EL (cell line): ENCODE measurements around the gene SPC24.
"Not testable (repeated sequence)": the region's sequence is repeated elsewhere in the genome, so short reads cannot be mapped to it uniquely, and the experiment has no call there.

Source experiments
- DNase-seq: peaks from one replicate; pipeline ENCODE4 v3.0.0-alpha.2; 2016

The SPC24 gene

DNA sequence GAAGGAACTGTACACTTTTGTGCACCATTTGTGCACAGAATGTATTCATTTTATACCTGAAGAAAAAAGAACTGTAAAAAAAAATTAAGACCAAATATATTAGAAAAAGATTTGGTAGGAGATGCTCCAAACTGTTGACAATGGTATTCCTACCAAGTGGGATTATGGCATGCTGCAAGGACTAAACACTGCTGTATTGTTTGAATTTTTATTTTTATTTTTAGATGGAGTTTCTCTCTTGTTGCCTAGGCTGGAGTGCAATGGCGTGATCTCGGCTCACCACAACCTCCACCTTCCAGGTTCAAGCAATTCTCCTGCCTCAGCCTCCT lies 4.8 kb upstream of the SPC24 start:
- not testable (repeated sequence) for DNase-seq

DNA sequence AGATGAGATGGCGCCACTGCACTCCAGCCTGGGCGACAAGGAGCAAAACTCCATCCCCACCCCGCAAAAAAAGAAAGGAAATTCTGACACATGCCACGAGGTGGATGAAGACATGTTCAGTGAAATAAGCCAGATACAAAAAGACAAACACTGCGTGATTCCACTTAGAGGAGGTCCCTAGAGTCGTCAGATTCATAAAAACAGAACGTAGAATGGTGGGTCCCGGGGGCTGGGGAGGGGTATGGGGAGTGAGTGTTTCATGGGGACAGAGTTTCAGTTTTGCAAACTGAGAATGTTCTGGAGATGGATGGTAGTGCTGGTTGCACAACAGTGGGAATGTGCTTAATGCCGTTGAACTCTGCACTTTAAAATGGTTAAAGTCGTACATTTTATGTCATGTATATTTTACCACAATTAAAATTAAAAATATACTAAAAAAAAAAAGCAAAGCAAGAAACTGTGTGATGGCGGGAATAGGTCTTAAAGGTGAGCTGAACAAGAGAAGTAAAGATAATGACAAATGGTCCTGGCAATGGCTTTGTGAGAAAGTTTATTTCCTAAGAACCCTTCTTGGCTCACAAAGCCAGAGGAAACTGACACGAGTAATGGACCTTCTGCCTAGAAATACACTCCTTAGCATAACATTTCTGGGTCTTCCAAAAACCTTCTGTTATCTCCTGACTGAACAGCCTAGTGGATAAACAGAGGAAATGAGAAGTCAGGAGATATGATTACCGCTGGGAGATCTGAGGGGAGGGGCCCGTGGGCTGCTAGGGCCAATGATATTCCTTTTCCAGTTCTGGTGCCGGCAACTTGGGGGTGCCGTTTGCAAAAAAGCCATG lies 4.2 kb upstream of the SPC24 start:
- no peak for DNase-seq

- no peak for DNase-seq
Observed at GRCh38 chr19:11154683-11155047, 917 bp downstream of the SPC24 start.

GRCh38 chr19:11152318-11153062 lies 3.1 kb downstream of the SPC24 start:
- DNase-seq: peak; percentile 74

GRCh38 chr19:11151181-11151580 lies 4.4 kb downstream of the SPC24 start:
- no peak for DNase-seq

DNA sequence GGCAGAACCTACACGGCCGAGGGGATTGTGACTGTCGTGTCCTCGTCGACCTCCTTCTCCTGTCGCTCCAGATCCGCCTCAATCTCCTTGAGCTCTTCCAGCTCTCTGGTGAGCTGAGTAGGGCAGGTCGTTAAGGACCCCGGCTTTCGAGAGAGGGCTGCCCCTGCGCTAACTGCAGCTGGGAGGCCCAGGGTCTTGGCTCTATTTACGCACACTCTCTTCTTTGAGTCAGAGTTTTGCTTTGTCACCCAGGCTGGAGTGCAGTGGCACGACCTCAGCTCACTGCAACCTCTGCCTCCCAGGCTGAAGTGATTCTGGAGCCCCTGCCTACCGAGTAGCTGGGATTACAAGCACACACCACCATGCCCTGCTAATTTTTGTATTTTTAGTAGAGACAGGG lies 7.6 kb downstream of the SPC24 start:
- DNase-seq: no peak

- DNase-seq: no peak
Observed at GRCh38 chr19:11145536-11145924, 10.1 kb downstream of the SPC24 start.

DNA sequence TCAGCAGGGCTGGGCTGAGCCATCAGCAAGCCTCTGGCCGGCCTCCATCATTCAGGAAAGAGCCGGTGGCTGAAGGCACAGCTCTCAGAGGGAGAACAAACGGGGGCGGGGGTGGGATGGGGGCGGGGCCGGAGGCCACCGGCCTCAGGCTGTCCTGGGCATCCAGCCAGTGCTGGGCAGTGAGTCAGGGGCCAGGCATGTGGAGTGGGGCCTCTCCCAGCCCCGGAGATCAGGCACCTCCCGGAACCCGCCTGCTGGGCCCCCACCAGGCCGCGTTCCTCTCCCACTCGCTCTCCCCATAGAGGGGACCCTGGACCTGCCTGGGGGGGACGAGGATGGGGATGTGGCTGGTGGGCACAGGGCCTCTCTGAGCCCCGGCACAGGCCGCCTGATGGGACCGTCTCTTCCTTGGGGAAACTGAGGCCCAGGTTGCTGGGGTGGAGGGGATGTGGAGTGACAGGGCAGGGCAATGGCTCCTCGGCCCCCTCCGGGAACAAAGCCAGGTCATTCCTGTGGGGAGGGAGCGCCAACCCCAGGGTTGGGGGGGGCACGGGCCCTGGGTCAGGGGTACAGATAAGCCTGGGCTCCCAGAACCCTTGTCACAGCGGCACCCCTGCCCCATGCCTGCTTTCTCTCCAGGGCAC lies 12.9 kb downstream of the SPC24 start:
- peak; percentile 96 for DNase-seq

DNA sequence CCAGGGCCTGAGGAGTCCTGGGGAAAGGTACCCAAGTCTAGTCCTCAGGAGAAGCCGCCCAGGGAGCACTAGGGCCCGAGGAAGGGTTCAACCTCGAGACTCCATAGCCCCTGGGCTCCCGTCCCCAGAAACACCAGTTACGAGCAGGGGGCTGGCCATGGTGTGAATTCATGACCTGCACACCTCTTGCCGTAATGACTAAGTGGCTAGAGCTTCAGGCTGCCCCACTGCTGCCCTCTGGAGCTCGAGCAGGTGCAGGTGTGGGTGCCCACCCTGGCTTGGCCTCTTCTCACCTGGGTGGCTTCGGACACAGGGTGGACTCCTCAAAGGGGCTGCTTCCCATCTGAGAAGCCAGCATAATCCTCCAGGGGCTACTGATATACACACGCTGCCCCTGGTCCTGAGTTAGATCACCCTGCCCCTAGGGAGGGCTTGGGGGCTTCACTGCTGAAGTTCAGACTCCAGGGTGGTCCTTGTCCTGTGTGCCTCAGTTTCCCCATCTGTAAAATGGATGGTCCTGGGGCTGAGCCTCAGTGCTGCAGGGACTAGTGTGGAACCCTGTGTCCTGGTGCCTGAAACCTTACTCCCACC lies 13.6 kb downstream of the SPC24 start:
- DNase-seq: no peak

DNA sequence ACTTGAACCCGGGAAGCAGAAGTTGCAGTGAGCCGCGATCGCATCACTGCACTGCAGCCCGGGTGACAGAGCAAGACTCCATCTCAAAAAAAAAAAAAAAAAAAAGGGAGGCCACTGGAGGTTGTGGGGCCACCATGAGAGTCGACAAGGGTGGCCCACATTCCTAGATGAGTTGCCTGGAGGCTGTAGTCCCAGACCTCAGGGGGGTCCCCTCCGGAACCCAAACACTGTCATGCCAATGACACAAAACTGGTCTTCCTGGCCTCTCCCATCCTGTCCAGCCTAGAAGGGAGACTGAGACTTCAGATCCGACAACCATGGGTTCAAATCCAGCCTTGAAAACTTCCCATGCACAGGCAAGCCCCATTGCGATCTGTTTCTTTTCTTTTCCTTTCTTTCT lies 14.7 kb downstream of the SPC24 start:
- DNase-seq: no peak

GRCh38 chr19:11140023-11140538 lies 15.5 kb downstream of the SPC24 start:
- DNase-seq: not testable (repeated sequence)

DNA sequence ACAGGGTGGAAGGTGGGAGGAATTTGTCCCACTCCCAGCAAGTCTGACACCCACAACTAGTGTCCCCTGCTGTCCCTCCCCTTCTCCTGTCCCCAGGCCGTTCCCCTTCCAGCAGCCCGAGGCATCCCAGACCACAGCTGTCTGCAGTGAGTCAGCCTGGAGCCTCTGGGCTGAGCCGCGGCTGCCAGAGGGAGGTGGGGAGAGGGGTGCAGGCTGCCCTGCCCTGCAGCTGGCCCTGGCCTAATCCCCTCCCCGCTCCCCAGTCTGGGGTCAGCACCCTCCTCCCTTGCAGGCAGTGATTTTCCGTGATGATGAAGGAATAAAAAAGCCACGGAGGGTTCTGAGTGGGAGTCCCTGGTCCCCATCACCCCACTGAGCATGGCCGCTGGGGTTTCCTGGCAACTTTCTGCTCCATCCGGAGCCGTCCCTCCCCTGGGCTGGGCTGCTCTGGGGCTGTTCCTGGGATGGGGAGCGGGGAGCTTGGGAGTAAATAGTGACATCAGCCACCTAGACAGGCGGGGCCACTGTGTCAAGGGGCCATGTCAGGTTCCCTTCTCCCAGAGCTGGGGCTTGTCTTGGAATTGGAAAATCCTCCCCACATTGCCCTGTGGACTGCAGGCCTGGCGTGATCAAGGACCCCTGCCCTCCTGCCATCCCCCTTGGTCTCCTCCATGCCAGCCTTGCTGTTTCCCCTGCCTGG lies 16.8 kb downstream of the SPC24 start:
- DNase-seq: peak; percentile 88

GRCh38 chr19:11137542-11138384 lies 17.8 kb downstream of the SPC24 start:
- peak; percentile 94 for DNase-seq

- DNase-seq: no peak
Observed at GRCh38 chr19:11136400-11137101, 19.0 kb downstream of the SPC24 start.

- DNase-seq: no peak
Observed at GRCh38 chr19:11131471-11131870, 24.1 kb downstream of the SPC24 start.

DNA sequence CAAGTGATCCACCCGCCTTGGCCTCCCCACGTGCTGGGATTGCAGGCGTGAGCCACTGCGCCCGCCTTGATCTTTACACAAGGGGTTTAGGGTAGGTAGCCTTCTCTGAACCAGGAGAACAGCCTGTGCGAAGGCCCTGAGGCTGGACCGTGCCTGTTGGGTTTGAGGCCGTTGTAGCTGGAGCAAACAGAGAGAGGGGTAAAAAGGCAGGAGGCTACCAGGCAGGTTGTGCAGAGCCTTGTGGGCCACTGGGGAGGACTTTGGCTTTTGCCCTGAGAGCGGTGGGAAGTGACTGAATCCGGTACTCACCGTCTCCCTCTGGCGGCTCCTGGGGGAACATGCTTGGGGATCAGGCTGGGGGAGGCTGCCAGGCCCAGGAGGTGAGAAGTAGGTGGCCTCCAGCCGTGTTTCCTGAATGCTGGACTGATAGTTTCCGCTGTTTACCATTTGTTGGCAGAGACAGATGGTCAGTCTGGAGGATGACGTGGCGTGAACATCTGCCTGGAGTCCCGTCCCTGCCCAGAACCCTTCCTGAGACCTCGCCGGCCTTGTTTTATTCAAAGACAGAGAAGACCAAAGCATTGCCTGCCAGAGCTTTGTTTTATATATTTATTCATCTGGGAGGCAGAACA lies 24.6 kb downstream of the SPC24 start:
- peak; percentile 72 for DNase-seq

GRCh38 chr19:11127905-11128304 lies 27.7 kb downstream of the SPC24 start:
- DNase-seq: no peak

DNA sequence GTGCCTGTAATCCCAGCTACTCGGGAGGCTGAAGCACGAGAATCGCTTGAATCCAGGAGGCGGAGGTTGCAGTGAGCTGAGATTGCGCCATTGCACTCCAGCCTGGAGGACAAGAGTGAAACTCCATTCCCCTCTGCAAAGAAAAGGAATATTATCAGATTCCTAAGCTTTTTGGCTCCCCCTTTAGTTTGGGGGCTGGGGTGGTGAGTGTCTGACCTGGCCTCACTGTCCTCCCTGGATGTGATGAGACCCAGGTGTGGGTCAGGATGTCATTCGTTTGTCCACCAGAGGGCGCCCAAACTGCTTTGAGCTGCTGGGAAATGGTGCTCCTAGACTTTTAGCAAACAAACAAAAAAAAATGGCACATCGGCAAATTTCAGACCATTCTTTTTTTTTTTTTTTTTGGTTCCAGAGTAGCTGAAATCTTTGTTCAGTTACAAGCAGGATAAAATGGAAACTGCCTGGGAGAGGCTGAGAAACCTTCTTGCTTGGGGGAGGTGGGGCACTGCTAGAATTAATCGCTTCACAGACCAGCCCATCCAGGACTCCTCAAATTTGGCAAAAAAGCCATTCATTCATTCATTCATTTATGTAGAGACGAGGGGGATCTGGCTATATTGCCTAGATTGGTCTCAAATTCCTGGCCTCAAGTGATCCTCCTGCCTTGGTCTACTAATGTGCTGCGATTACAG lies 29.4 kb downstream of the SPC24 start:
- DNase-seq: peak; percentile 70

- DNase-seq: not testable (repeated sequence)
Observed at GRCh38 chr19:11124157-11124556, 31.4 kb downstream of the SPC24 start.

DNA sequence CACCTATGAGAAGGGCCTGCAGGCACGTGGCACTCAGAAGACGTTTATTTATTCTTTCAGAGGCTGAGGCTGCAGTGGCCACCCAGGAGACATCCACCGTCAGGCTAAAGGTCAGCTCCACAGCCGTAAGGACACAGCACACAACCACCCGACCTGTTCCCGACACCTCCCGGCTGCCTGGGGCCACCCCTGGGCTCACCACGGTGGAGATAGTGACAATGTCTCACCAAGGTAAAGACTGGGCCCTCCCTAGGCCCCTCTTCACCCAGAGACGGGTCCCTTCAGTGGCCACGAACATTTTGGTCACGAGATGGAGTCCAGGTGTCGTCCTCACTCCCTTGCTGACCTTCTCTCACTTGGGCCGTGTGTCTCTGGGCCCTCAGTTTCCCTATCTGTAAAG lies 32.5 kb downstream of the SPC24 start:
- DNase-seq: no peak
